ENCODE data around the gene RNASE8. TPM values are rescaled to one million over a fixed set of nuclear protein-coding genes. Genes with fewer than 3 reads are reported as not detected.
"Not testable (repeated sequence)": the region's sequence is repeated elsewhere in the genome, so short reads cannot be mapped to it uniquely, and the experiment has no call there.

The RNASE8 gene
- total RNA-seq, 2 donors from 2014 or later: not detected

DNA sequence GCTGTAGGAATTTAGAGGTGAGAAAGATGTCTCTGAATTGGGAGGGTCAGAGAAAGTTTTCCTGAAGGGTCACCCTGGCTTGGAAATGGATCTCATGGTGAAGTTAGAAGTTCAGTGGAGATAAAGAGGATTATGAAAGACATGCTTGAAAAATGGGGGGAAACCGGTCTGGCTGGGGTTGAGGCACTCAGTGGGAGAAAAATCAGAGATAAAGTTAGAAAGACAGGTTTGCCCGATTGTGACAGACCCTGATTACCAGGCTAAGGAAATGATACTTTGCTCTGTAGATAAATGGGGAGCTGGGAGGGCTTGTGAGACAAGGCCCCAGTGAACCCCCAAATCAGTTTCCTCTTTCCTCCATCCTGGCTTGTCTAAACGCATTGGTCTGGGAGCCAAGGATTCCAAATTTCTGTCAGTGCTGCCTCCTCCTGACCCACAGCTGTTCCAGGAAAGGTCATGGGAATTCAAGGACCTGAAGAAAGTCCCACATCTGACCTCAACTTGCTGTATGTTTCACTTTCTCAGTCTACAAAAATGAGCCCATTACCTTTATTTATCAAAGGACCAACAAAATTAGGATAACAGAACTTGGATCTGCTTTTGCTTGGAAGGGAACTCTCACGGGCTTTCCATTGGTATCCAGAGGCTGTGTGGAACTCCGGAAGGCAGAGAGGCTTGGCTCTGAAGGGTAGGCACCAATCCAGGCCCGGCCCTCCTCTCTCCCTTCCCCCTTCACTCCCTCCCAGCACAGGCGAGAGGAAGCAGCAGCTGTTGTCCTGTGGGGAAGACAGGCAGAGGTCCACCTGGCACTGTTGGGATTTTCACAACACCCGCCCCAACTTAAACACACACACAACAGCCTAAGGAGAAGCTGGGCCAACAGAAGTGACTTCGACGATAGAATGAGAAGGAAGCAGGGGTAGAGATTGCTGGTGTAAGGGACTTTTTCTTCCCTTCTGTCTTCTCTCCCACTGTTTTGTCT, 18.9 kb upstream of the RNASE8 start:
- H3K36me3 ChIP-seq: no peaks in the 10 kb centered on the region
- ATAC-seq (ENCODE audit: insufficient number of reproducible peaks, low FRiP score, low read depth) (no peak), DNase-seq (ENCODE audit: low spot score) (no peak)
- H3K27ac ChIP-seq: peak overlapping the region; percentile 64 to 68
- peak overlapping the region; percentile 20 for H3K4me3 ChIP-seq
- peaks cover 13 to 17% of the 10 kb centered on the region in 2 donors for H3K4me1 ChIP-seq (ENCODE audit: control insufficient read depth in 1 of 2, low read depth in 2 of 2)
- no peaks in the 10 kb centered on the region for H3K27me3 ChIP-seq (replicated peaks; ENCODE audit: insufficient read depth)
- TF ChIP-seq, protein P1, sequence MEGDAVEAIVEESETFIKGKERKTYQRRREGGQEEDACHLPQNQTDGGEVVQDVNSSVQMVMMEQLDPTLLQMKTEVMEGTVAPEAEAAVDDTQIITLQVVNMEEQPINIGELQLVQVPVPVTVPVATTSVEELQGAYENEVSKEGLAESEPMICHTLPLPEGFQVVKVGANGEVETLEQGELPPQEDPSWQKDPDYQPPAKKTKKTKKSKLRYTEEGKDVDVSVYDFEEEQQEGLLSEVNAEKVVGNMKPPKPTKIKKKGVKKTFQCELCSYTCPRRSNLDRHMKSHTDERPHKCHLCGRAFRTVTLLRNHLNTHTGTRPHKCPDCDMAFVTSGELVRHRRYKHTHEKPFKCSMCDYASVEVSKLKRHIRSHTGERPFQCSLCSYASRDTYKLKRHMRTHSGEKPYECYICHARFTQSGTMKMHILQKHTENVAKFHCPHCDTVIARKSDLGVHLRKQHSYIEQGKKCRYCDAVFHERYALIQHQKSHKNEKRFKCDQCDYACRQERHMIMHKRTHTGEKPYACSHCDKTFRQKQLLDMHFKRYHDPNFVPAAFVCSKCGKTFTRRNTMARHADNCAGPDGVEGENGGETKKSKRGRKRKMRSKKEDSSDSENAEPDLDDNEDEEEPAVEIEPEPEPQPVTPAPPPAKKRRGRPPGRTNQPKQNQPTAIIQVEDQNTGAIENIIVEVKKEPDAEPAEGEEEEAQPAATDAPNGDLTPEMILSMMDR (IDR thresholded peaks at IDR 0.05): no peak
- H3K9me3 ChIP-seq: no peaks in the 10 kb centered on the region

DNA sequence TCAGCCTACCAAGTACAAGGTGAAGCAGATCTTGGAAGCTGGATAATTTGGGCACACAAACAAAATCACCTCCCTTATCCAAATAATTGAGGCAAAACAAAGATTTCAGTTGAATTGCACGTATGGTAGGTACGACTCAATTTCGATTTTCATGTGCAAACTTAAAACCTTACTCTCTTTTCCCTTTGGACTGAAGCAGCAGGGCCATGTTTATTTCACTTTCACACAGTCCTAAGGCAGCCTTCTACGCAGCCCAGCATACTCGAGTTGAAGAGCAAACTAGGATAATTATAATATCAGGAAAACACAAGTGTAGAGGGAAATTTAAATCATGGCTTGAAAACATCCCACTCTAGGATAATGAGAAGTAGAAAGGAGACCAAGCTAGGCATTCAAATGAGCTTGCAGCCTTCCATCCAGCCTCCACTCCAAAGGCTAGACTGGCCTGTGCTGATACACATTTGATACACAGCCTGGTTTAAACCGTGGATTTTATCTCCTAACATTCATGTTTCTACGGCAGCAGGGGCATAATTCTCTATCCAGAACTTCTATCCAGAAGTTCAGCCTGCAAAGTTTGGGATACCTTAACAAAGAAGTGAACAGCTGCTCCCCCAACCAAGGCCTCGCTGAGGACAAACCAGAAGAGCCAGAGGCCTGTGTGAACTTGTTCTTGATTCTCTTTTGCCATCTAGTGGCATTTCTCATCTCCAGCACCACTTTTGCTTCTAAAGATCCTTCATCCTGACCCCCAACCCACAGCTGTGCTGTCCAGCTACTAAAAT, 17.8 kb upstream of the RNASE8 start:
- TF ChIP-seq, protein P1 (IDR thresholded peaks at IDR 0.05): peak; percentile 62
- no peaks in the 10 kb centered on the region for H3K36me3 ChIP-seq
- ATAC-seq (ENCODE audit: insufficient number of reproducible peaks, low FRiP score, low read depth): no peak
- H3K27ac ChIP-seq: peak overlapping the region; percentile 64 to 68
- no peaks in the 10 kb centered on the region for H3K27me3 ChIP-seq (replicated peaks; ENCODE audit: insufficient read depth)
- peaks cover 13 to 17% of the 10 kb centered on the region in 2 donors for H3K4me1 ChIP-seq (ENCODE audit: control insufficient read depth in 1 of 2, low read depth in 2 of 2)
- no peak overlapping the region for H3K4me3 ChIP-seq
- H3K9me3 ChIP-seq: no peaks in the 10 kb centered on the region
- no peak for DNase-seq (ENCODE audit: low spot score)

DNA sequence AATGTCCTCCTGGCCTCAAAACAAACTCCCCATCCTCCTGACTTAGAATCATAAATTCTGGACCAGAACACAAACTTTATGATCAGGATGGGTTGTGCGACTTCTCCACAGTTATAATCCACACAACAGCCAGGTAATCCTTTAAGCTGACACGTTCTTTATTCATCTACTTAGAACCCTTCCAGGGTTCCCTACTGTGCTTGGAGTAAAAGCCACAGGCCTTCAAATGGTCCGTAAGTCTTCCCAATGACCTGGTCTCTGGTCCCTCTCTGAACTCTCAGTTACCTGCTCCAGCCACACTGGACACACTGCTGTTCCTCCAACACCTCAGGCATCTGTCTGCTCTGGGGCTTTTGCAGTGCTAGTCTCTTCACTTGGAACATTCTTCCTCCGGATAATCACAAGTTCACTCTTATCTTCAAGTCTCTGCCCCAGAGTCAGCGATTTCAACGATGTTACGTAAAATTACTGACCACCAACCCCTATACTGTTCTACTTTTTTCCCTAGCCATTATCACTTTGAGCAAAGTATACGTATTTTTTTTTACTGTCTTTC, 17.2 kb upstream of the RNASE8 start:
- no peaks in the 10 kb centered on the region for H3K9me3 ChIP-seq
- no peak overlapping the region for H3K27ac ChIP-seq
- peaks cover 13 to 17% of the 10 kb centered on the region in 2 donors for H3K4me1 ChIP-seq (ENCODE audit: control insufficient read depth in 1 of 2, low read depth in 2 of 2)
- no peaks in the 10 kb centered on the region for H3K27me3 ChIP-seq (replicated peaks; ENCODE audit: insufficient read depth)
- no peak for ATAC-seq (ENCODE audit: insufficient number of reproducible peaks, low FRiP score, low read depth)
- no peaks in the 10 kb centered on the region for H3K36me3 ChIP-seq
- no peak overlapping the region for H3K4me3 ChIP-seq
- no peak for DNase-seq (ENCODE audit: low spot score)
- TF ChIP-seq, protein P1 (IDR thresholded peaks at IDR 0.05): no peak

- H3K27ac ChIP-seq; H3K27me3 ChIP-seq (replicated peaks; ENCODE audit: insufficient read depth); H3K9me3 ChIP-seq; DNase-seq (ENCODE audit: low spot score); H3K4me3 ChIP-seq; H3K36me3 ChIP-seq; ATAC-seq (ENCODE audit: insufficient number of reproducible peaks, low FRiP score, low read depth): not testable (repeated sequence)
- peaks cover 13 to 17% of the 10 kb centered on the region in 2 donors for H3K4me1 ChIP-seq (ENCODE audit: control insufficient read depth in 1 of 2, low read depth in 2 of 2)
These were observed 16.7 kb upstream of the RNASE8 start for GRCh38 chr14:21040941-21041340.

DNA sequence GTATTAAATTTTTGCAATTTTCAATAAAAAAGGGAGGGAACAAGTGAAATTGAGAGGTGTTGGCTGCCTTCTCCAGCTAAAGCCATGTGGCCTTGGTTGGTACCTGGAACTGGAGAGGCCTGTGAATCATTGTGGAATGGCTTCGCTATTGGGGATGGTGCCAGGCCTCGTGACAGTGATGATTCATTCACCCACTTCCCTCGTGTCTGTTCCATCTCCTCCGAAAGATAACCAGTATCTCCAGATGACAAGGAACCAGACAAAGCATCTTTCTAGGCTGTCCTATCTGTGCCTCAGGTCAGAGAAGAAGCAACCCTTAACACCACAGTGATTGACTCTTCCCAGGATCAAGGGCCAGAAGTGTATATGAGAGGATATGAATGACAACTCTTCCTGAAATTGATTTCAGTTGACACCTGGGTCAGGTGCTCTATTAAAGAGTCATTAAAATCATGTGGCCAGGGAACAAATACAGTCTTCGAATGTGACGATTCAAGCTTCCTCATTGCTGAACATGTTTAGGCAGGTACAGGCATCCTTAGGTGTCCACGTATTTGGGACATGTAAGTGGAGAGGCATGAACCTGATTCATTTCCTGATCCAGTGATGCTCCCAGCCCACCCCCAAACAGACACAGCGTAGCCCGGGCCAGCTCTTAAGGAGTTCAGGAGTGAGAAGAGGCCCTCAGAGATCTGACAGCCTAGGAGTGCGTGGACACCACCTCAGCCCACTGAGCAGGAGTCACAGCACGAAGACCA, 15.8 kb upstream of the RNASE8 start, which contains the start of gene RNASE7:
Gene RNASE7, plus strand, starts transcription at position 687 of the 758 bp plus-strand sequence. CDS start 631 bp downstream, outside the sequence.
- Histone ChIP-seq H3K9me3 (no peaks in the 10 kb centered on the region), H3K4me1 (ENCODE audit: control insufficient read depth in 1 of 2, low read depth in 2 of 2) (peaks cover 13 to 17% of the 10 kb centered on the region in 2 donors), H3K27me3 (replicated peaks; ENCODE audit: insufficient read depth) (no peaks in the 10 kb centered on the region), H3K36me3 (no peaks in the 10 kb centered on the region), H3K27ac (no peak within 1 kb of the TSS), H3K4me3 (no peak within 1 kb of the TSS)
- DNase-seq (ENCODE audit: low spot score) (no peak), ATAC-seq (ENCODE audit: insufficient number of reproducible peaks, low FRiP score, low read depth) (no peak)
- TF ChIP-seq, protein P1 (IDR thresholded peaks at IDR 0.05): no peak
